Neural cell (in vitro differentiated cells): ENCODE data around the gene MZF1.

Experiments used
- CTCF ChIP-seq: fragments of 450-650 bp; IDR thresholded peaks from 2 replicates; pipeline ENCODE4 v1.5.1; 2014; ENCODE audit warnings: antibody characterized with exemption, mild to moderate bottlenecking, moderate library complexity; ENCODE audit not compliant: poor library complexity, severe bottlenecking
- EP300 ChIP-seq: fragments of 450-650 bp; conservative IDR thresholded peaks from 2 replicates; pipeline ENCODE4 v1.6.1; 2014; ENCODE audit warnings: antibody characterized with exemption, mild to moderate bottlenecking, moderate library complexity; ENCODE audit not compliant: poor library complexity, severe bottlenecking
- EZH2 ChIP-seq: fragments of 200-600, 300-800 bp; shearing (Covaris generic), sonication (generic); IDR thresholded peaks from 2 replicates; pipeline ENCODE4 v1.6.1; 2014; ENCODE audit warnings: antibody characterized with exemption, low read length, borderline replicate concordance, mild to moderate bottlenecking; ENCODE audit not compliant: insufficient read depth, poor library complexity, severe bottlenecking
- MXI1 ChIP-seq: fragments of 450-650 bp; conservative IDR thresholded peaks from 2 replicates; pipeline ENCODE4 v1.6.1; 2014; ENCODE audit warnings: antibody characterized with exemption, mild to moderate bottlenecking; ENCODE audit not compliant: poor library complexity, severe bottlenecking
- POLR2AphosphoS5 ChIP-seq: IDR thresholded peaks from 2 replicates; pipeline ENCODE4 v1.6.1; 2012
- TF ChIP-seq, protein P1 (sequence below): IDR thresholded peaks from 2 replicates; pipeline ENCODE4 v1.6.1; 2012; ENCODE audit warnings: borderline replicate concordance

DNA sequence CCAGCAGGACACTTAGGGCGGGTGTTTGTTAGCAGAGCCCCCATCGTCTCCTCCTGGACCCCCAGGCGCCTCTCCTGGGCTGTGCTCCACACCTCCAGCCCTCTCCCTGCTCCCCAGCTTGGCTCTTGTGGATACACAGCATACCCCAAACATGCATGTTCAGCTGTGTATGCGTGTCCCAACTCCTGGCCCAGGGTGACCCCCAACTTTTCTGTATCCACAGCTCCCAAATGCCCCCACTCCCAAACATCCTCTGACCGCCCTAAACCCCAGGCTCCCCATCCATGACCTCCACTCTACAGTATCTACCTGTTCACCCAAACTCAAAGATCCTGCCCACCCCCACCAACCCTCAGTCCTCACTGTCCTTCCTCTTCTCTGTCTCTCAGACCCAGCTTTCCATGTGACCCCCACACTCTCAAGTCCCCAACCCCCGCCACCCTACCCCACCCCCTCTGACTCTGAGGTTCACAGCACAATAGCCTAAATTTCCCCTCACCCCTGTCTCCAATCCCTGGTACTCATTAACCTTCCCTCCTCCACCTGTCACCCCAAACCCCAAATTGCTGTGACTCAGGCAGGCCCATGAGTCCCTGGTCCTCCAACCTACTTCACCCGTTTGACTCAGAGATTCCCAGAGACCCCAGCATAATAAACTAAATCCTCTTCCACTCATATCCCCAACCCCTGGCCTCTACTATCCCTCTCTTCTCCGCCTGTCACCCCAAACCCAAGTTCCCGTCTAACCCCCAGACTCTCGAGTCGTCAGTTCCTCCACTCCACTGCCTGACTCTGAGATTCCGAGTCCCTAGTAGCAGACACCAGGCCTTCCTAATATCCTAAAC lies 15.7 kb downstream of the MZF1 start:
- no peak for TF ChIP-seq CTCF
- TF ChIP-seq POLR2AphosphoS5, result no peak
- TF ChIP-seq EZH2, result no peak
- no peak for TF ChIP-seq EP300
- TF ChIP-seq MXI1, result no peak
- TF ChIP-seq, protein P1, sequence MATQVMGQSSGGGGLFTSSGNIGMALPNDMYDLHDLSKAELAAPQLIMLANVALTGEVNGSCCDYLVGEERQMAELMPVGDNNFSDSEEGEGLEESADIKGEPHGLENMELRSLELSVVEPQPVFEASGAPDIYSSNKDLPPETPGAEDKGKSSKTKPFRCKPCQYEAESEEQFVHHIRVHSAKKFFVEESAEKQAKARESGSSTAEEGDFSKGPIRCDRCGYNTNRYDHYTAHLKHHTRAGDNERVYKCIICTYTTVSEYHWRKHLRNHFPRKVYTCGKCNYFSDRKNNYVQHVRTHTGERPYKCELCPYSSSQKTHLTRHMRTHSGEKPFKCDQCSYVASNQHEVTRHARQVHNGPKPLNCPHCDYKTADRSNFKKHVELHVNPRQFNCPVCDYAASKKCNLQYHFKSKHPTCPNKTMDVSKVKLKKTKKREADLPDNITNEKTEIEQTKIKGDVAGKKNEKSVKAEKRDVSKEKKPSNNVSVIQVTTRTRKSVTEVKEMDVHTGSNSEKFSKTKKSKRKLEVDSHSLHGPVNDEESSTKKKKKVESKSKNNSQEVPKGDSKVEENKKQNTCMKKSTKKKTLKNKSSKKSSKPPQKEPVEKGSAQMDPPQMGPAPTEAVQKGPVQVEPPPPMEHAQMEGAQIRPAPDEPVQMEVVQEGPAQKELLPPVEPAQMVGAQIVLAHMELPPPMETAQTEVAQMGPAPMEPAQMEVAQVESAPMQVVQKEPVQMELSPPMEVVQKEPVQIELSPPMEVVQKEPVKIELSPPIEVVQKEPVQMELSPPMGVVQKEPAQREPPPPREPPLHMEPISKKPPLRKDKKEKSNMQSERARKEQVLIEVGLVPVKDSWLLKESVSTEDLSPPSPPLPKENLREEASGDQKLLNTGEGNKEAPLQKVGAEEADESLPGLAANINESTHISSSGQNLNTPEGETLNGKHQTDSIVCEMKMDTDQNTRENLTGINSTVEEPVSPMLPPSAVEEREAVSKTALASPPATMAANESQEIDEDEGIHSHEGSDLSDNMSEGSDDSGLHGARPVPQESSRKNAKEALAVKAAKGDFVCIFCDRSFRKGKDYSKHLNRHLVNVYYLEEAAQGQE, result no peak
